Right renal pelvis (tissue), 4 donors: ENCODE data around the gene GOLPH3. TPM values are rescaled to one million over a fixed set of nuclear protein-coding genes. Genes with fewer than 3 reads are reported as not detected.

Experiments
- DNase-seq, 4 donors: peaks; one replicate each; pipeline ENCODE4 v3.0.0-alpha.2; 2013; ENCODE audit warnings: low read depth in 4 of 4, low spot score in 3 of 4, missing footprints in 1 of 4
- polyA plus RNA-seq, 4 donors: library from polyadenylated mRNA; unstranded; fragments of 120-200 nt; gene quantifications; one replicate each; pipeline ENCODE4 v1.2.1, GENCODE V29; 2013; ENCODE audit not compliant: insufficient read length in 4 of 4

GOLPH3 gene
- polyA plus RNA-seq, 4 donors, result 94.9 to 114 (median 107) TPM

- DNase-seq, result peak in 2 of 4 donors; percentile 38 to 46
These were observed 97.1 kb downstream of the GOLPH3 start for GRCh38 chr5:32076699-32077695.

Other genes with a start within 250 kb of the GOLPH3 start
- gene MTMR12, start 138.6 kb upstream of the GOLPH3 start, polyA plus RNA-seq, result 10 to 100 TPM; 30.5 to 41.5 (median 37.1) TPM